HepG2 (cell line): ENCODE results near the gene ZFP64. TPM values are rescaled to one million over a fixed set of nuclear protein-coding genes. Genes with fewer than 3 reads are reported as not detected.

Experiments used
- CENPBD1 ChIP-seq: sonication (generic); formaldehyde crosslinking; IDR thresholded peaks from 2 replicates; pipeline ENCODE4 v1.8.0; 2022; ENCODE audit warnings: missing genetic modification reagents, low read depth, mild to moderate bottlenecking, borderline replicate concordance
- DRAP1 ChIP-seq: IDR thresholded peaks from 2 replicates; pipeline ENCODE4 v1.6.1; 2016; ENCODE audit warnings: missing genetic modification reagents, missing compliant biosample characterization
- EHMT2 ChIP-seq: fragments of 200-600 bp; sonication (generic); IDR thresholded peaks from 2 replicates; pipeline ENCODE4 v1.7.0; 2017; ENCODE audit warnings: antibody characterized with exemption, low read depth, low read length, borderline replicate concordance
- ETV5 ChIP-seq: IDR thresholded peaks from 2 replicates; pipeline ENCODE4 v1.6.1; 2018; ENCODE audit warnings: missing biosample characterization, missing genetic modification reagents, inconsistent platforms, borderline replicate concordance
- HDAC6 ChIP-seq: fragments of 200-600 bp; sonication (generic); IDR thresholded peaks from 2 replicates; pipeline ENCODE4 v1.7.0; 2017; ENCODE audit warnings: mild to moderate bottlenecking, antibody characterized with exemption, low read length, low read depth
- HNRNPLL ChIP-seq: fragments of 200-400 bp; formaldehyde crosslinking; IDR thresholded peaks from 2 replicates; pipeline ENCODE4 v1.6.1; 2017; ENCODE audit warnings: mild to moderate bottlenecking, low read depth, low read length; ENCODE audit not compliant: poor library complexity, severe bottlenecking
- IRF2 ChIP-seq: IDR thresholded peaks from 2 replicates; pipeline ENCODE4 v1.6.1; 2018; ENCODE audit warnings: missing genetic modification reagents, missing compliant biosample characterization
- NONO ChIP-seq, 2 experiments: fragments of 450-650 bp in 1 of 2; sonication (generic) in 1 of 2; formaldehyde crosslinking in 1 of 2; IDR thresholded peaks in 1 of 2; conservative IDR thresholded peaks in 1 of 2; 2 replicates each; pipeline versions ENCODE4 v1.6.1 to v1.8.0; 2017 to 2022; ENCODE audit warnings: mild to moderate bottlenecking in 1 of 2, missing genetic modification reagents in 1 of 2, moderate library complexity in 1 of 2
- TAF15 ChIP-seq: fragments of 200-400 bp; formaldehyde crosslinking; IDR thresholded peaks from one replicate; pipeline ENCODE4 v1.6.1; 2018; ENCODE audit warnings: mild to moderate bottlenecking, low read depth, low read length; ENCODE audit not compliant: poor library complexity, severe bottlenecking
- TIGD3 ChIP-seq: sonication (generic); formaldehyde crosslinking; IDR thresholded peaks from 2 replicates; pipeline ENCODE4 v1.5.1; 2020; ENCODE audit warnings: mild to moderate bottlenecking, missing genetic modification reagents, borderline replicate concordance
- ZBTB34 ChIP-seq: sonication (generic); formaldehyde crosslinking; IDR thresholded peaks from 2 replicates; pipeline ENCODE4 v1.8.0; 2022; ENCODE audit warnings: mild to moderate bottlenecking, missing genetic modification reagents
- ZNF33A ChIP-seq: sonication (generic); formaldehyde crosslinking; IDR thresholded peaks from 2 replicates; pipeline ENCODE4 v1.5.1; 2020; ENCODE audit warnings: missing genetic modification reagents, mild to moderate bottlenecking, moderate library complexity, borderline replicate concordance
- ZNF432 ChIP-seq: sonication (generic); formaldehyde crosslinking; IDR thresholded peaks from 2 replicates; pipeline ENCODE4 v1.5.0; 2020; ENCODE audit warnings: missing genetic modification reagents, mild to moderate bottlenecking, borderline replicate concordance
- ZNF589 ChIP-seq: sonication (generic); formaldehyde crosslinking; conservative IDR thresholded peaks from 2 replicates; pipeline ENCODE4 v1.8.0; 2022; ENCODE audit warnings: mild to moderate bottlenecking, moderate library complexity, missing genetic modification reagents
- polyA plus RNA-seq, 8 experiments: library from polyadenylated mRNA; depleted of rRNA in 3 of 8; stranded (reverse) in 7 of 8; unstranded in 1 of 8; fragments of >200 nt; fragmentation: Illumina TruSeq in 4 of 8; extraction: Trizol in 4 of 8; gene quantifications; 2 replicates each; pipeline versions ENCODE4 v1.2.1 to v1.2.3, GENCODE V29; 2011 to 2016; ENCODE audit warnings: low read depth in 4 of 8, missing spikeins in 1 of 8, mixed read lengths in 1 of 8; ENCODE audit not compliant: insufficient read depth in 1 of 8
- total RNA-seq, 5 experiments: library from RNA; depleted of rRNA; stranded (reverse); fragments of >200 nt; fragmentation: Illumina TruSeq; extraction: Trizol; gene quantifications; 2 replicates each; pipeline ENCODE4 v1.2.3, GENCODE V29; 2016; ENCODE audit warnings: low read depth in 1 of 5
- TF ChIP-seq, protein P1 (sequence below): sonication (generic); formaldehyde crosslinking; IDR thresholded peaks from 2 replicates; pipeline ENCODE4 v1.4.0; 2020; ENCODE audit warnings: missing genetic modification reagents, mild to moderate bottlenecking, borderline replicate concordance
- TF ChIP-seq, protein P2 (sequence below): IDR thresholded peaks from 2 replicates; pipeline ENCODE4 v1.6.1; 2016; ENCODE audit warnings: mild to moderate bottlenecking
- TF ChIP-seq, protein P3 (sequence below): sonication (generic); formaldehyde crosslinking; IDR thresholded peaks from 2 replicates; pipeline ENCODE4 v1.4.0; 2020; ENCODE audit warnings: missing genetic modification reagents

ZFP64 gene
- total and polyA plus RNA-seq, 2 of the 13 experiments (the other 11 are each of a cell fraction or from before 2014, with no cell fraction given), result 12.0 to 24.3 TPM

DNA sequence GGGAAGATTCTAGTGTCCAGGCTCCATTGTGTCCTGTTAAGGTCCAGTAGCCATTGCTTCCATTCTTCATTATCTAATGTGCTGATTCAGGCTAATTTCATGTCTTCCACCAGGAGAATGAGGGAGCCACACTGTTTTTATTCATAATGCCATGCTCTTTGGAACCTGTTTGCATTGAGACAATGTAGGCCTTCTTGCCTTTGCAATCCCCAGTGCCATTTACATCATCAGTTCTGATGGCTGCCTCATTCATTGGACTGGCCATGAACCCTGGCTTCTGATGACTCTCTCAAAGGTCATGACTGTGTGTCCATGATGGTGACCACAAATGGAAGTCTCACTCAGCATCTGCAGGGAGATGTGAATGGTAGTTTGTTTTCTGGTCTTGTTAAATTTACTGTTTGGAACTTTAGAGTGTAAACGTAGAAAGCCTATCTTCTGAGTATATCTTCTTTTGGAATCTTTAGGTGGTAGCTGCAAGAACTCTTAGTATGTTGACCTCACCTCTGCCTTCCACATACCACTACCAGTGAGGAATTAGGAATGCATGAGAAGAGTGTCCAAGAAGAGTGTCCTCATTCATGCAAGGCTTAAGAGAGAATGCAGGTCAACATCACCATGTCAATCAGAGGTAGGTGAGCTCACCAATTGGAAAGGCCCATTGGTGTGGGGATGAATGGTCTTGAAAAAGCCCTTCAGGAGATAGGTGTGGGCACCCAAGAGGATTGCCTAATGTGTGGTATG, 42.9 kb upstream of the ZFP64 start (continued):
- TF ChIP-seq TIGD3 (CRISPR knock-in tag) (no peak), HDAC6 (no peak), ZBTB34 (CRISPR knock-in tag) (no peak), ZNF33A (CRISPR knock-in tag) (no peak), IRF2 (CRISPR knock-in tag) (no peak; the same call in 1 of the 2 replicates), HNRNPLL (no peak), TAF15 (no peak), EHMT2 (peak; percentile 98), ETV5 (CRISPR knock-in tag) (peak; percentile 24; the same call in 1 of the 2 replicates), NONO (IDR thresholded peaks at IDR 0.05) (no peak), NONO (CRISPR knock-in tag; conservative IDR thresholded peaks at IDR 0.05) (0 out of 2 replicates have a peak, but pooled peaks have one; percentile 26), DRAP1 (CRISPR knock-in tag) (no peak), ZNF589 (0 out of 2 replicates have a peak, but pooled peaks have one; percentile 20), ZNF432 (CRISPR knock-in tag) (no peak), CENPBD1 (CRISPR knock-in tag) (no peak)
- TF ChIP-seq, protein P1, sequence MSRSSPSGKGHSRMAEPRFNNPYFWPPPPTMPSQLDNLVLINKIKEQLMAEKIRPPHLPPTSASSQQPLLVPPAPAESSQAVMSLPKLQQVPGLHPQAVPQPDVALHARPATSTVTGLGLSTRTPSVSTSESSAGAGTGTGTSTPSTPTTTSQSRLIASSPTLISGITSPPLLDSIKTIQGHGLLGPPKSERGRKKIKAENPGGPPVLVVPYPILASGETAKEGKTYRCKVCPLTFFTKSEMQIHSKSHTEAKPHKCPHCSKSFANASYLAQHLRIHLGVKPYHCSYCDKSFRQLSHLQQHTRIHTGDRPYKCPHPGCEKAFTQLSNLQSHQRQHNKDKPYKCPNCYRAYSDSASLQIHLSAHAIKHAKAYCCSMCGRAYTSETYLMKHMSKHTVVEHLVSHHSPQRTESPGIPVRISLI (CRISPR knock-in tag), result no peak
- TF ChIP-seq, protein P2, sequence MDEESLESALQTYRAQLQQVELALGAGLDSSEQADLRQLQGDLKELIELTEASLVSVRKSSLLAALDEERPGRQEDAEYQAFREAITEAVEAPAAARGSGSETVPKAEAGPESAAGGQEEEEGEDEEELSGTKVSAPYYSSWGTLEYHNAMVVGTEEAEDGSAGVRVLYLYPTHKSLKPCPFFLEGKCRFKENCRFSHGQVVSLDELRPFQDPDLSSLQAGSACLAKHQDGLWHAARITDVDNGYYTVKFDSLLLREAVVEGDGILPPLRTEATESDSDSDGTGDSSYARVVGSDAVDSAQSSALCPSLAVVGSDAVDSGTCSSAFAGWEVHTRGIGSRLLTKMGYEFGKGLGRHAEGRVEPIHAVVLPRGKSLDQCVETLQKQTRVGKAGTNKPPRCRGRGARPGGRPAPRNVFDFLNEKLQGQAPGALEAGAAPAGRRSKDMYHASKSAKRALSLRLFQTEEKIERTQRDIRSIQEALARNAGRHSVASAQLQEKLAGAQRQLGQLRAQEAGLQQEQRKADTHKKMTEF (CRISPR knock-in tag), result peak; percentile 66; the same call in 1 of the 2 replicates
- TF ChIP-seq, protein P3, sequence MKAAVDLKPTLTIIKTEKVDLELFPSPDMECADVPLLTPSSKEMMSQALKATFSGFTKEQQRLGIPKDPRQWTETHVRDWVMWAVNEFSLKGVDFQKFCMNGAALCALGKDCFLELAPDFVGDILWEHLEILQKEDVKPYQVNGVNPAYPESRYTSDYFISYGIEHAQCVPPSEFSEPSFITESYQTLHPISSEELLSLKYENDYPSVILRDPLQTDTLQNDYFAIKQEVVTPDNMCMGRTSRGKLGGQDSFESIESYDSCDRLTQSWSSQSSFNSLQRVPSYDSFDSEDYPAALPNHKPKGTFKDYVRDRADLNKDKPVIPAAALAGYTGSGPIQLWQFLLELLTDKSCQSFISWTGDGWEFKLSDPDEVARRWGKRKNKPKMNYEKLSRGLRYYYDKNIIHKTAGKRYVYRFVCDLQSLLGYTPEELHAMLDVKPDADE (CRISPR knock-in tag), result no peak
